DOHH2 (cell line): ENCODE data around the gene CELSR3.

Source experiments
- EZH2phosphoT487 ChIP-seq: fragments of 200-600 bp; sonication (generic); IDR thresholded peaks from 2 replicates; pipeline ENCODE4 v1.6.1; 2017; ENCODE audit warnings: borderline replicate concordance, mild to moderate bottlenecking, antibody characterized with exemption, low read length, moderate library complexity, mixed read lengths
- TF ChIP-seq, protein P1 (sequence below): fragments of 200-600 bp; sonication (generic); IDR thresholded peaks from one replicate; pipeline ENCODE4 v1.5.1; 2014; ENCODE audit warnings: antibody characterized with exemption, mild to moderate bottlenecking, low read depth, low read length; ENCODE audit not compliant: poor library complexity, severe bottlenecking

DNA sequence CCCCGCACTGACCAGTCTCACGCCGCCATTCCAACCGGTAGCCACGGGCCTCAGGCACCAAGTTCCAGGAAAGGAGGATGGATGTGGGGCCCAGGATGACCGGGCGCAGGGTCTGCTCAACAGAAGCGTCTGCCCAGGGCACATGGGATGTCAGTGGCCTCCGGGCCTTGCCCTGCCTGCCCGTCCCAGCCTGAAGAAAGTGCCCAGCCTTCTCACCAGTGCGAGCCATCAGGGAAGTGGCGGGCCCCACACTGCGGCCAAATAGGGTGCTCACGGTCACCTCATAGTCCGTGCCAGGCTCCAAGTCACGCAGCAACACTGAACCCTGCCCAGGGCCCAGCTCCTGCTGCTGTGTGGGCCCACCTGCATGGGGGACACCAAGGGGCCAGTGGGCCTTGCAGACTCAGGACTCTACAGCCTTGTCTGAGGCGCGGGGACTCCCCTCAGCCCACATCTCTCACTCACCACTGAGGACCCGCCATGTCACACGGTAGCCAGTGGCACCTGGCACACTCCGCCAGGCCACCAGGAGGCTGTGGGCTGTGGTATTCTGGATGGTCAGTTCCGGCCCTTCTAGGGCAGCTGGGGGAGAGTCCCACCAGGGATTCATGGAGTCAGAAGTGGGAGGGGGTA is 70.7 kb downstream of the CELSR3 start:
- TF ChIP-seq, protein P1, sequence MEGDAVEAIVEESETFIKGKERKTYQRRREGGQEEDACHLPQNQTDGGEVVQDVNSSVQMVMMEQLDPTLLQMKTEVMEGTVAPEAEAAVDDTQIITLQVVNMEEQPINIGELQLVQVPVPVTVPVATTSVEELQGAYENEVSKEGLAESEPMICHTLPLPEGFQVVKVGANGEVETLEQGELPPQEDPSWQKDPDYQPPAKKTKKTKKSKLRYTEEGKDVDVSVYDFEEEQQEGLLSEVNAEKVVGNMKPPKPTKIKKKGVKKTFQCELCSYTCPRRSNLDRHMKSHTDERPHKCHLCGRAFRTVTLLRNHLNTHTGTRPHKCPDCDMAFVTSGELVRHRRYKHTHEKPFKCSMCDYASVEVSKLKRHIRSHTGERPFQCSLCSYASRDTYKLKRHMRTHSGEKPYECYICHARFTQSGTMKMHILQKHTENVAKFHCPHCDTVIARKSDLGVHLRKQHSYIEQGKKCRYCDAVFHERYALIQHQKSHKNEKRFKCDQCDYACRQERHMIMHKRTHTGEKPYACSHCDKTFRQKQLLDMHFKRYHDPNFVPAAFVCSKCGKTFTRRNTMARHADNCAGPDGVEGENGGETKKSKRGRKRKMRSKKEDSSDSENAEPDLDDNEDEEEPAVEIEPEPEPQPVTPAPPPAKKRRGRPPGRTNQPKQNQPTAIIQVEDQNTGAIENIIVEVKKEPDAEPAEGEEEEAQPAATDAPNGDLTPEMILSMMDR = no peak
- TF ChIP-seq EZH2phosphoT487 = no peak
